Neural crest cell (in vitro differentiated cells): ENCODE data around the gene OPRD1. TPM values are rescaled to one million over a fixed set of nuclear protein-coding genes. Genes with fewer than 3 reads are reported as not detected.
"Not testable (repeated sequence)": the region's sequence is repeated elsewhere in the genome, so short reads cannot be mapped to it uniquely, and the experiment has no call there.

Experiments
- DNase-seq: peaks from one replicate; pipeline ENCODE4 v3.0.0; 2021; ENCODE audit warnings: low read depth, mixed read lengths, low spot score
- H3K27ac Mint-ChIP-seq: one replicate; pipeline ENCODE4 v1.8.0; 2021; ENCODE audit warnings: mild to moderate bottlenecking, mixed read lengths; ENCODE audit not compliant: unreplicated experiment
- H3K27me3 Mint-ChIP-seq: 2 replicates; pipeline ENCODE4 v1.8.0; 2021; ENCODE audit warnings: low read depth, mild to moderate bottlenecking, mixed read lengths
- H3K36me3 Mint-ChIP-seq: 2 replicates; pipeline ENCODE4 v1.8.0; 2021; ENCODE audit warnings: low read depth, mild to moderate bottlenecking, mixed read lengths
- H3K4me1 Mint-ChIP-seq: 2 replicates; pipeline ENCODE4 v1.8.0; 2021; ENCODE audit warnings: mixed read lengths
- H3K4me3 Mint-ChIP-seq: one replicate; pipeline ENCODE4 v1.8.0; 2021; ENCODE audit warnings: mild to moderate bottlenecking, mixed read lengths
- H3K9me3 Mint-ChIP-seq: 2 replicates; pipeline ENCODE4 v1.8.0; 2021; ENCODE audit warnings: mixed read lengths
- CTCF ChIP-seq: fragments of 200-600 bp; sonication (generic); conservative IDR thresholded peaks from 2 replicates; pipeline ENCODE4 v1.5.0; 2021; ENCODE audit warnings: antibody characterized with exemption, mild to moderate bottlenecking
- total RNA-seq: library from RNA; stranded (reverse); gene quantifications from 2 replicates; pipeline ENCODE4 v1.2.1, GENCODE V29; 2021

OPRD1 gene
- total RNA-seq, 1 donor from 2014 or later, result 3.9 TPM

GRCh38 chr1:28792644-28793121 is 19.3 kb upstream of the OPRD1 start:
- Mint-ChIP-seq H3K27me3 (no peaks in the 10 kb centered on the region), H3K36me3 (no peaks in the 10 kb centered on the region), H3K4me3 (no peak overlapping the region), H3K9me3 (no peaks in the 10 kb centered on the region), H3K4me1 (no peaks in the 10 kb centered on the region), H3K27ac (no peak overlapping the region)
- peak; percentile 50 for TF ChIP-seq CTCF
- no peak for DNase-seq

DNA sequence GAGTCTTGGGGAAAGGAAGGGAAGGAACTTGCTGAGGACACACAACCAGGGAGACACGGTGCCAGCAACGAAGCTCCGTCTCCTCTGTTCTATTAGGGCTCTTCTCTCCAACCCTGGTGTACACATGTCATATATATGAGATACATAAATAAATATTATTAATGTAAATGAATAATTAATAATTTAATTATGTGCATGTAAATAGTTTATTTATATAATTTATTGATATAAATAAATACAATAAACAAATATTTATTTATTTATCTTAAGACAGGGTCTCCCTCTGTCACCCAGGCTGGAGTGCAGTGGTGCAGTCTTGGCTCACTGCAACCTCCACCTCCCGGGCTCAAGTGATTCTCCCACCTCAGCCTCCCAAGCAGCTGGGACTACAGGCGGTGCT is 17.4 kb upstream of the OPRD1 start:
- not testable (repeated sequence) for H3K4me3 Mint-ChIP-seq, H3K36me3 Mint-ChIP-seq, H3K9me3 Mint-ChIP-seq, H3K4me1 Mint-ChIP-seq, H3K27me3 Mint-ChIP-seq, DNase-seq, H3K27ac Mint-ChIP-seq

DNA sequence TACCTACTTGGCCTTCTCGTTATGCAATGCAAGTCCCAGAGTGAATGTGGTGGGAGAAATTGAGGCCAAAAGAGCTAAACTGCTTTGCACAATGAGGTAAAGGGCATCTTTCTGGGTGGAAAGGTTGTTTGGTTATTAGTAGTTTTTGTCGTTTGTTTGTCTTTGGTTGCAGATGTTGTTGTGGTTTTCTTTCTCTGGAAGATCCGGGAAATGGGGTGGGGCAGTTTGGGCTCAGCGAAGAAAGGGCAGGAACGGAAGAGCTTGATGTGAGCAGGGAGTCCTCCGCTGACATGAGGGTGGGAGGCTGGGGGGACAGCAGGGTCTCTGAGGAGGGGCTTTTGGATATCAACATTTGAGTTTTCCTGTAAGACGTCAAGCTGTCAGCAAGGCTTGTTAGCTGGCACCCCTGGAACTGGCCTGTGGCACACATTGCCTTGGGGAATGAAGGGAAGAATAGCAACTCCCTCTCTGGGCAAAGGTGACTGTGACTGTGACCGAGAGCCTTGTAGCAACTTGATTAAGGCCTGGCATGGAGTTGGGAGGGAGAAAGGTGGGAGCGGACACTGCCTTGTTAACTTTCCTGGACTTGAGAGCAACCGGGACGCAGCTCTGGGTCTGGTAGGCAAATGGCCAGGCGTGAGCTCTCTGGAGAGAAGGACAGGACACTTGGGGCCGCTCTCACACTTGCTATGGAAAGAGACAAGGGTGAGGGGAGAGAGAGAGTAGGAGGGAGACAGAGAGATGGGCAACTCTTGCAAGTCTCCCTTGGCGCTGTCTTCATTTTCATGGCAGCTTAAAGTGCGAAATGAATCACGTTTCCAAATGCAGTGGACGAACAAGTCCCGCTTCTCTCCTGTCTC is 15.4 kb upstream of the OPRD1 start:
- no peak overlapping the region for H3K4me3 Mint-ChIP-seq
- no peaks in the 10 kb centered on the region for H3K27me3 Mint-ChIP-seq
- no peak for DNase-seq
- no peaks in the 10 kb centered on the region for H3K9me3 Mint-ChIP-seq
- no peak overlapping the region for H3K27ac Mint-ChIP-seq
- H3K36me3 Mint-ChIP-seq, result no peaks in the 10 kb centered on the region
- no peak for TF ChIP-seq CTCF
- peaks cover 2% of the 10 kb centered on the region for H3K4me1 Mint-ChIP-seq

- Mint-ChIP-seq H3K4me3 (no peak overlapping the region), H3K36me3 (no peaks in the 10 kb centered on the region), H3K27ac (no peak overlapping the region), H3K27me3 (peaks cover 2% of the 10 kb centered on the region), H3K9me3 (no peaks in the 10 kb centered on the region), H3K4me1 (peaks cover 25% of the 10 kb centered on the region)
- no peak for DNase-seq
- no peak for TF ChIP-seq CTCF
Measured at GRCh38 chr1:28800324-28800723, 11.6 kb upstream of the OPRD1 start.

GRCh38 chr1:28801461-28801860 is 10.5 kb upstream of the OPRD1 start:
- H3K36me3 Mint-ChIP-seq, result no peaks in the 10 kb centered on the region
- peaks cover 4% of the 10 kb centered on the region for H3K27me3 Mint-ChIP-seq
- H3K9me3 Mint-ChIP-seq, result no peaks in the 10 kb centered on the region
- peaks cover 26% of the 10 kb centered on the region for H3K4me1 Mint-ChIP-seq
- DNase-seq, result no peak
- H3K27ac Mint-ChIP-seq, result no peak overlapping the region
- TF ChIP-seq CTCF, result no peak
- no peak overlapping the region for H3K4me3 Mint-ChIP-seq

DNA sequence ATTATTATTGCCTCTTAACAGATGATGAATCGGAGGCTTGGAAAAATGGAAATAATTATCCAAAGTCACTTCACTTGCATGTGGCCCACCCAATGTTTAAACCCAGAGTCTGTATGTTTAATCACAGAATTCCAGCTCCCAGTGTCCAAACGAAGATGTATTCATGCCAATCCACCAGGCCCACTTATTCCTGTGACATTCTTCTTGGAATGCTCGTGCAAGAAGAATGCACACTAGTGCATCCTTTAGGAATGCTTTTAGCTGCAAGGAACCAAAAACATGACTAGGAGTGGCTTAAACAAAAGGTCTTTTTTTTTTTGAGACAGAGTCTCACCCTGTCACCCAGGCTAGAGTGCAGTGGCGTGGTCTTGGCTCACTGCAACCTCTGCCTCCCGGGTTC is 8.9 kb upstream of the OPRD1 start:
- Mint-ChIP-seq H3K4me3 (no peak overlapping the region), H3K4me1 (peaks cover 26% of the 10 kb centered on the region), H3K36me3 (no peaks in the 10 kb centered on the region), H3K27me3 (peaks cover 7% of the 10 kb centered on the region), H3K27ac (no peak overlapping the region), H3K9me3 (no peaks in the 10 kb centered on the region)
- TF ChIP-seq CTCF, result no peak
- no peak for DNase-seq
